HCT116 (cell line): Measurements from ENCODE around the gene MLLT6. TPM values are rescaled to one million over a fixed set of nuclear protein-coding genes. Genes with fewer than 3 reads are reported as not detected.

Experiments
- ATAC-seq: fragments of 200-7000 bp; cut with Tn5 transposase; 2 replicates; pipeline ENCODE4 v1.9.1; 2020; ENCODE audit warnings: mild to moderate bottlenecking, moderate library complexity
- BruUV-seq: library from RNA; stranded (reverse); fragments of 400-500 nt; replicated peaks from 2 replicates; lab custom pipeline; 2021; lab: Mats Ljungman, UMichigan
- CTCF ChIA-PET: fragments of 300-600 bp; sonication (Branson Sonifier 250); formaldehyde crosslinking; loops from one replicate; lab custom pipeline; 2021; ENCODE audit warnings: antibody characterized with exemption; lab: Charles Lee
- POLR2A ChIA-PET: fragments of 300-600, 350-600 bp; sonication (Branson Sonifier 250); formaldehyde crosslinking; loops from one replicate; lab custom pipeline; 2021; ENCODE audit warnings: antibody characterized with exemption; lab: Charles Lee
- RAD21 ChIA-PET, 2 experiments: fragments of 300-600 bp; sonication (Branson Sonifier 250); formaldehyde crosslinking; loops; one replicate each; lab custom pipeline; 2023; ENCODE audit warnings: low total read pairs in 2 of 2; ENCODE audit not compliant: uncharacterized antibody in 2 of 2, unreplicated experiment in 2 of 2, low non-redundant PET in 1 of 2; lab: Charles Lee
- DNase-seq: peaks from one replicate; pipeline ENCODE4 v3.0.0-alpha.2; 2010; ENCODE audit warnings: low read depth, low spot score
- H2AFZ ChIP-seq: fragments of 200-600 bp; shearing (Covaris generic), sonication (generic); 2 replicates; pipeline ENCODE4 v1.6.1; 2017; ENCODE audit warnings: low read depth, mixed run types, mixed read lengths, antibody characterized with exemption, low read length; ENCODE audit not compliant: poor library complexity, severe bottlenecking
- H3K27ac ChIP-seq: 2 replicates; pipeline ENCODE4 v1.5.1; 2012; ENCODE audit warnings: low read depth, low read length
- H3K27me3 ChIP-seq: fragments of 200-600 bp; sonication (generic); 2 replicates; pipeline ENCODE4 v1.6.1; 2016; ENCODE audit warnings: mixed run types, low read length, mixed read lengths; ENCODE audit not compliant: insufficient read depth
- H3K36me3 ChIP-seq, 2 experiments: fragments of 200-500 bp in 1 of 2; fragments of 200-600 bp in 1 of 2; sonication (Bioruptor generic) in 1 of 2; sonication (generic) in 1 of 2; 2 replicates each; pipeline versions ENCODE4 v1.5.1 to v1.6.1; 2014 to 2016; ENCODE audit warnings: low read length in 2 of 2, inconsistent platforms in 1 of 2, mixed read lengths in 1 of 2, mixed run types in 1 of 2; ENCODE audit not compliant: insufficient read depth in 2 of 2, control insufficient read depth in 1 of 2
- H3K4me1 ChIP-seq, 2 experiments: fragments of 200-600 bp in 1 of 2; sonication (generic) in 1 of 2; 2 replicates each; pipeline versions ENCODE4 v1.5.1 to v1.6.1; 2012 to 2017; ENCODE audit warnings: low read length in 2 of 2, inconsistent platforms in 1 of 2, mild to moderate bottlenecking in 1 of 2, mixed read lengths in 1 of 2, mixed run types in 1 of 2, moderate library complexity in 1 of 2; ENCODE audit not compliant: insufficient read depth in 2 of 2, control insufficient read depth in 1 of 2
- H3K4me2 ChIP-seq: fragments of 200-600 bp; sonication (generic); 2 replicates; pipeline ENCODE4 v1.6.1; 2017; ENCODE audit warnings: mixed run types, low read length, mixed read lengths
- H3K4me3 ChIP-seq, 2 experiments: fragments of 200-600 bp in 1 of 2; sonication (generic) in 1 of 2; replicated peaks in 1 of 2; 2 replicates each; pipeline ENCODE4 v1.5.1; 2011 to 2016; ENCODE audit warnings: low read length in 2 of 2, control low read depth in 1 of 2, low read depth in 1 of 2, mild to moderate bottlenecking in 1 of 2, mixed read lengths in 1 of 2, mixed run types in 1 of 2
- H3K79me2 ChIP-seq: fragments of 200-600 bp; sonication (generic); 2 replicates; pipeline ENCODE4 v1.6.1; 2017; ENCODE audit warnings: mild to moderate bottlenecking, mixed run types, low read length, moderate library complexity, mixed read lengths; ENCODE audit not compliant: insufficient read depth
- H3K9ac ChIP-seq: fragments of 200-600 bp; sonication (generic); 2 replicates; pipeline ENCODE4 v1.6.1; 2016; ENCODE audit warnings: low read length, mixed read lengths
- H3K9me2 ChIP-seq: fragments of 200-600 bp; sonication (generic), shearing (Covaris generic); 2 replicates; pipeline ENCODE4 v1.6.1; 2017; ENCODE audit warnings: mixed run types, mild to moderate bottlenecking, moderate library complexity; ENCODE audit not compliant: insufficient read depth
- H3K9me3 ChIP-seq, 2 experiments: fragments of 200-500 bp in 1 of 2; fragments of 200-600 bp in 1 of 2; sonication (Bioruptor generic) in 1 of 2; sonication (generic) in 1 of 2; 2 replicates each; pipeline ENCODE4 v1.6.1; 2014 to 2017; ENCODE audit warnings: low read length in 2 of 2, mixed read lengths in 2 of 2, inconsistent platforms in 1 of 2, low read depth in 1 of 2, mild to moderate bottlenecking in 1 of 2, mixed run types in 1 of 2, moderate library complexity in 1 of 2; ENCODE audit not compliant: control insufficient read depth in 1 of 2, insufficient read depth in 1 of 2
- H4K20me1 ChIP-seq: fragments of 200-600 bp; sonication (generic), shearing (Covaris generic); 2 replicates; pipeline ENCODE4 v1.6.1; 2017; ENCODE audit warnings: mixed run types, mild to moderate bottlenecking, moderate library complexity; ENCODE audit not compliant: insufficient read depth
- CEBPB ChIP-seq: IDR thresholded peaks from 2 replicates; pipeline ENCODE4 v1.6.1; 2012; ENCODE audit warnings: low read depth
- EZH2 ChIP-seq: fragments of 200-600 bp; sonication (generic); IDR thresholded peaks from 2 replicates; pipeline ENCODE4 v1.6.1; 2017; ENCODE audit warnings: antibody characterized with exemption, mixed run types
- FOSL1 ChIP-seq: IDR thresholded peaks from 2 replicates; pipeline ENCODE4 v1.6.1; 2012; ENCODE audit warnings: low read depth
- JUND ChIP-seq: IDR thresholded peaks from 2 replicates; pipeline ENCODE4 v1.6.1; 2012
- MAX ChIP-seq: IDR thresholded peaks from 2 replicates; pipeline ENCODE4 v1.6.1; 2012
- POLR2A ChIP-seq: IDR thresholded peaks from 2 replicates; pipeline ENCODE4 v1.7.0; 2011; ENCODE audit warnings: borderline replicate concordance; ENCODE audit not compliant: insufficient read depth, insufficient read length; ENCODE audit errors: extremely low read depth
- POLR2AphosphoS5 ChIP-seq: IDR thresholded peaks from 2 replicates; pipeline ENCODE4 v1.6.1; 2011; ENCODE audit warnings: mild to moderate bottlenecking, low read depth, low read length, moderate library complexity
- RAD21 ChIP-seq: IDR thresholded peaks from 2 replicates; pipeline ENCODE4 v1.6.1; 2012; ENCODE audit warnings: low read depth, mild to moderate bottlenecking
- SIN3A ChIP-seq: IDR thresholded peaks from 2 replicates; pipeline ENCODE4 v1.6.1; 2012; ENCODE audit warnings: low read depth
- SP1 ChIP-seq: IDR thresholded peaks from 2 replicates; pipeline ENCODE4 v1.6.1; 2012; ENCODE audit warnings: low read depth
- TCF7L2 ChIP-seq: IDR thresholded peaks from 2 replicates; pipeline ENCODE4 v1.7.0; 2011; ENCODE audit warnings: borderline replicate concordance, inconsistent platforms; ENCODE audit not compliant: insufficient read depth, insufficient read length; ENCODE audit errors: extremely low read depth
- ZFX ChIP-seq: fragments of 450-650 bp; IDR thresholded peaks from 2 replicates; pipeline ENCODE4 v1.6.1; 2017
- ZNF274 ChIP-seq: fragments of 200-500 bp; sonication (Bioruptor generic); IDR thresholded peaks from 2 replicates; pipeline ENCODE4 v1.6.1; 2014; ENCODE audit warnings: mild to moderate bottlenecking, low read depth, low read length, inconsistent platforms
- intact Hi-C: fragments of 100-400 bp; cut with micrococcal nuclease; formaldehyde crosslinking; loops from 2 replicates; pipeline ENCODE4 v1.10.0; 2022
- total RNA-seq: library from RNA; stranded (reverse); gene quantifications from one replicate; pipeline ENCODE4 v1.2.1, GENCODE V29; 2021; ENCODE audit not compliant: unreplicated experiment
- TF ChIP-seq, protein P1 (sequence below): IDR thresholded peaks from 2 replicates; pipeline ENCODE4 v1.6.1; 2012; ENCODE audit warnings: low read depth
- TF ChIP-seq, protein P2 (sequence below): IDR thresholded peaks from 2 replicates; pipeline ENCODE4 v1.6.1; 2011; ENCODE audit warnings: mild to moderate bottlenecking, low read length, moderate library complexity; ENCODE audit not compliant: insufficient replicate concordance; ENCODE audit errors: extremely low read depth

The MLLT6 gene
- total RNA-seq, 1 experiment from 2014 or later, result 110 TPM

DNA sequence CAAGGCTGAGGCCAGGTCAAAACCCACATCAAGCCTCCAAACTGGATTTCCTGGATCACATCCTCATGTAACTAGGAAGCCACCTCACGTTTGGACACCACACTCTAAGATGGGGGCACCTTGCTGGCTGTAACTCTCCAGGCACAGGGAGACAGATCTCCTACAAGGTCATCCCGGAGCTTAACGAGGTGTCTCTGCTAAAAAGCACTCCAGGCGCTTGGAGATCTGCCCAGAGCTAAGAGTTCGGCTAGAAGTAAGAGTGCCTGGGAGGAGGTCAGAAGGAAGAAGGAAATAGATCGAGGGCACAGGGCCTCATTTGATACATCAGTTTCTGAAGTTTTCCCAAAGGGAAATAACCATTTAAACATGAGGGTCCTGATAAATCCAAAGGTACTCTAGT lies 63.3 kb downstream of the MLLT6 start:
- no peak for TF ChIP-seq ZFX
- TF ChIP-seq POLR2A, result no peak
- no peak for TF ChIP-seq MAX
- no peak overlapping the region for H3K4me2 ChIP-seq
- ATAC-seq, result no peak
- CTCF ChIA-PET, result no interaction called here
- peaks cover 4% of the 10 kb centered on the region; the same call in 1 of the 2 replicates for H4K20me1 ChIP-seq
- no peak for DNase-seq
- intact Hi-C loops, result no loop called here
- H3K36me3 ChIP-seq, result peaks cover 26 to 38% of the 10 kb centered on the region in 2 experiments; a peak in 3 of 4 replicates
- no peaks in the 10 kb centered on the region for H3K27me3 ChIP-seq
- BruUV-seq, result no TSS peak
- H3K9me2 ChIP-seq, result no peaks in the 10 kb centered on the region
- no peak overlapping the region for H2AFZ ChIP-seq
- no peak overlapping the region for H3K4me3 ChIP-seq
- RAD21 ChIA-PET, result no interaction called here
- H3K9me3 ChIP-seq, result no peaks in the 10 kb centered on the region
- POLR2A ChIA-PET, result no interaction called here
- H3K9ac ChIP-seq, result no peak overlapping the region
- H3K4me1 ChIP-seq, result no peaks in the 10 kb centered on the region
- no peaks in the 10 kb centered on the region for H3K79me2 ChIP-seq
- H3K27ac ChIP-seq, result no peak overlapping the region

DNA sequence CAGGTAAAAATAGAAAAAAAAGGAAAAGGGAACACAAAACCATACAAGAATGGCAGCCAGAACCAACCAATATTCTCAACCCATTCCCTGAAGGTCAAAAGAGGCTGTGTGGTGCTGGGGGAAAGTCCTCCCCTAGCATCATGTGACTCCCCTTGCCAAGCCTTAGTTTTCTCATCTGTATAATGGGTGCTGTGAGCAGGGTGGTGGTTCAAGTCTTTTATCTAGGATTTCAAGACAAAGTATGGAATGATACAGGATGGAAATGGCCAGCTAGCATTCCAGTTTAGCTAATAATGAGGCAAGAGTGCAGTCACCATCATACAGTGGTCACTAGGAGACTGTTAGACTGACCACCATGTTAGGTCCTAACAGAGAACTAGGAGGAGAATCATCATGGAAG lies 68.2 kb downstream of the MLLT6 start:
- TF ChIP-seq, protein P1, sequence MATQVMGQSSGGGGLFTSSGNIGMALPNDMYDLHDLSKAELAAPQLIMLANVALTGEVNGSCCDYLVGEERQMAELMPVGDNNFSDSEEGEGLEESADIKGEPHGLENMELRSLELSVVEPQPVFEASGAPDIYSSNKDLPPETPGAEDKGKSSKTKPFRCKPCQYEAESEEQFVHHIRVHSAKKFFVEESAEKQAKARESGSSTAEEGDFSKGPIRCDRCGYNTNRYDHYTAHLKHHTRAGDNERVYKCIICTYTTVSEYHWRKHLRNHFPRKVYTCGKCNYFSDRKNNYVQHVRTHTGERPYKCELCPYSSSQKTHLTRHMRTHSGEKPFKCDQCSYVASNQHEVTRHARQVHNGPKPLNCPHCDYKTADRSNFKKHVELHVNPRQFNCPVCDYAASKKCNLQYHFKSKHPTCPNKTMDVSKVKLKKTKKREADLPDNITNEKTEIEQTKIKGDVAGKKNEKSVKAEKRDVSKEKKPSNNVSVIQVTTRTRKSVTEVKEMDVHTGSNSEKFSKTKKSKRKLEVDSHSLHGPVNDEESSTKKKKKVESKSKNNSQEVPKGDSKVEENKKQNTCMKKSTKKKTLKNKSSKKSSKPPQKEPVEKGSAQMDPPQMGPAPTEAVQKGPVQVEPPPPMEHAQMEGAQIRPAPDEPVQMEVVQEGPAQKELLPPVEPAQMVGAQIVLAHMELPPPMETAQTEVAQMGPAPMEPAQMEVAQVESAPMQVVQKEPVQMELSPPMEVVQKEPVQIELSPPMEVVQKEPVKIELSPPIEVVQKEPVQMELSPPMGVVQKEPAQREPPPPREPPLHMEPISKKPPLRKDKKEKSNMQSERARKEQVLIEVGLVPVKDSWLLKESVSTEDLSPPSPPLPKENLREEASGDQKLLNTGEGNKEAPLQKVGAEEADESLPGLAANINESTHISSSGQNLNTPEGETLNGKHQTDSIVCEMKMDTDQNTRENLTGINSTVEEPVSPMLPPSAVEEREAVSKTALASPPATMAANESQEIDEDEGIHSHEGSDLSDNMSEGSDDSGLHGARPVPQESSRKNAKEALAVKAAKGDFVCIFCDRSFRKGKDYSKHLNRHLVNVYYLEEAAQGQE, result no peak
- TF ChIP-seq RAD21 (no peak), SP1 (no peak), TCF7L2 (no peak), JUND (no peak), EZH2 (no peak), SIN3A (no peak), FOSL1 (no peak), ZNF274 (no peak), ZFX (no peak), CEBPB (no peak), POLR2AphosphoS5 (no peak), POLR2A (no peak)
- TF ChIP-seq, protein P2, sequence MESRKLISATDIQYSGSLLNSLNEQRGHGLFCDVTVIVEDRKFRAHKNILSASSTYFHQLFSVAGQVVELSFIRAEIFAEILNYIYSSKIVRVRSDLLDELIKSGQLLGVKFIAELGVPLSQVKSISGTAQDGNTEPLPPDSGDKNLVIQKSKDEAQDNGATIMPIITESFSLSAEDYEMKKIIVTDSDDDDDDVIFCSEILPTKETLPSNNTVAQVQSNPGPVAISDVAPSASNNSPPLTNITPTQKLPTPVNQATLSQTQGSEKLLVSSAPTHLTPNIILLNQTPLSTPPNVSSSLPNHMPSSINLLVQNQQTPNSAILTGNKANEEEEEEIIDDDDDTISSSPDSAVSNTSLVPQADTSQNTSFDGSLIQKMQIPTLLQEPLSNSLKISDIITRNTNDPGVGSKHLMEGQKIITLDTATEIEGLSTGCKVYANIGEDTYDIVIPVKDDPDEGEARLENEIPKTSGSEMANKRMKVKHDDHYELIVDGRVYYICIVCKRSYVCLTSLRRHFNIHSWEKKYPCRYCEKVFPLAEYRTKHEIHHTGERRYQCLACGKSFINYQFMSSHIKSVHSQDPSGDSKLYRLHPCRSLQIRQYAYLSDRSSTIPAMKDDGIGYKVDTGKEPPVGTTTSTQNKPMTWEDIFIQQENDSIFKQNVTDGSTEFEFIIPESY, result no peak
- no peak for DNase-seq
- Histone ChIP-seq H3K9me3 (no peaks in the 10 kb centered on the region), H3K27me3 (no peaks in the 10 kb centered on the region), H3K4me1 (no peaks in the 10 kb centered on the region), H4K20me1 (no peaks in the 10 kb centered on the region), H3K79me2 (no peaks in the 10 kb centered on the region), H3K4me2 (no peak overlapping the region), H2AFZ (no peak overlapping the region), H3K9me2 (no peaks in the 10 kb centered on the region), H3K27ac (no peak overlapping the region), H3K36me3 (peaks cover 35 to 40% of the 10 kb centered on the region in 2 experiments; a peak in 3 of 4 replicates), H3K4me3 (no peak overlapping the region), H3K9ac (no peak overlapping the region)
- CTCF ChIA-PET, result no interaction called here
- intact Hi-C loops, result no loop called here
- RAD21 ChIA-PET, result no interaction called here
- no peak for ATAC-seq
- no TSS peak for BruUV-seq
- POLR2A ChIA-PET, result no interaction called here
